C4-2B (cell line): ENCODE measurements around the gene TNS3.

Experiments
- H3K27ac ChIP-seq: fragments of 450-650 bp; 2 replicates; pipeline ENCODE4 v1.5.1; 2017
- ZFX ChIP-seq: fragments of 450-650 bp; IDR thresholded peaks from 2 replicates; pipeline ENCODE4 v1.6.1; 2017
- TF ChIP-seq, protein P1 (sequence below): fragments of 450-650 bp; conservative IDR thresholded peaks from 2 replicates; pipeline ENCODE4 v1.5.1; 2017; ENCODE audit warnings: mild to moderate bottlenecking

The TNS3 gene

DNA sequence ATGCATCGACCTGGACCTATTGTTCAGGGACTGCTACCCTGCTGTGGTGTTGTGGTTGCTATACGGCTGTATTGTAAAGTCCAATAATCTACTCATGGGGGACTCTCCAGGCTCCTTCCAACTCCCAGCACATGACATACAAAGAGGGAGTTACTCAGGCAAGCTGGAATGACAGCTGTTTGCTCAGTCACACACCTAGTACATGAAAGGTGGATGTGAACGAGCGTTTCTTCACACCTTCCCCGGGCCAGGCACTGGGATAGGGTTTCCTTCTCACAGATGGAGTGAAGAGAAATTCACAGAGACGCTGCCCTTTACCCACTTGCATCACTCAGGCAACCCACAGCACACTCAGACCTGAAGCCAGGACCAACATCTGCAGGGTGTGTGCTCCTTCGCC is 215.7 kb downstream of the TNS3 start:
- TF ChIP-seq ZFX = no peak
- TF ChIP-seq, protein P1, sequence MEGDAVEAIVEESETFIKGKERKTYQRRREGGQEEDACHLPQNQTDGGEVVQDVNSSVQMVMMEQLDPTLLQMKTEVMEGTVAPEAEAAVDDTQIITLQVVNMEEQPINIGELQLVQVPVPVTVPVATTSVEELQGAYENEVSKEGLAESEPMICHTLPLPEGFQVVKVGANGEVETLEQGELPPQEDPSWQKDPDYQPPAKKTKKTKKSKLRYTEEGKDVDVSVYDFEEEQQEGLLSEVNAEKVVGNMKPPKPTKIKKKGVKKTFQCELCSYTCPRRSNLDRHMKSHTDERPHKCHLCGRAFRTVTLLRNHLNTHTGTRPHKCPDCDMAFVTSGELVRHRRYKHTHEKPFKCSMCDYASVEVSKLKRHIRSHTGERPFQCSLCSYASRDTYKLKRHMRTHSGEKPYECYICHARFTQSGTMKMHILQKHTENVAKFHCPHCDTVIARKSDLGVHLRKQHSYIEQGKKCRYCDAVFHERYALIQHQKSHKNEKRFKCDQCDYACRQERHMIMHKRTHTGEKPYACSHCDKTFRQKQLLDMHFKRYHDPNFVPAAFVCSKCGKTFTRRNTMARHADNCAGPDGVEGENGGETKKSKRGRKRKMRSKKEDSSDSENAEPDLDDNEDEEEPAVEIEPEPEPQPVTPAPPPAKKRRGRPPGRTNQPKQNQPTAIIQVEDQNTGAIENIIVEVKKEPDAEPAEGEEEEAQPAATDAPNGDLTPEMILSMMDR = no peak

GRCh38 chr7:47362984-47363383 is 218.9 kb downstream of the TNS3 start:
- H3K27ac ChIP-seq = no peak overlapping the region
- TF ChIP-seq, protein P1 = no peak
- TF ChIP-seq ZFX = no peak

More for the DNA sequence above, 215.7 kb downstream of the TNS3 start:
- H3K27ac ChIP-seq = no peak overlapping the region

DNA sequence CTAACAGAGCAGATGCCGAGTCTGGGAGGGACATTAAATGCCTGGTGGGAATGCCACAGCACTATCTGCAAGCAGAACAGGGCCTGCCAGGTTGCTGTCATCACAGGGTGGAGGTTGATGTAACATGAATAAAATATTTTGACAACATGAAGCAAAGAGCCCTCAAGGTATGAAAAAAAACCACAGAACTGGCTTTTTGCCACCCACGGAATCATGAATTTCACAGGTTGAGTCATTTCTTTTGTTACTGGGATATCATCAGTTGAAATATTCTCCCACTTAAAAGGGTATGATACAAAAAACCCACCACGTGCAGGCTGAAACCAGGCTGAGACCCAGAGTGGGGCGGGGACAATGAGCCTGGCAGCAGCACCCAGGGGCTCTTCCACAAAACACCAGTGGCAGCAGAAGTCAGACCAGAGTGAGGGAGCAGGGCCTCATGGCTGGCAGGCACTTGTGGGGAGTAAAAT is 220.1 kb downstream of the TNS3 start:
- TF ChIP-seq ZFX = no peak
- TF ChIP-seq, protein P1 = no peak
- no peak overlapping the region for H3K27ac ChIP-seq

DNA sequence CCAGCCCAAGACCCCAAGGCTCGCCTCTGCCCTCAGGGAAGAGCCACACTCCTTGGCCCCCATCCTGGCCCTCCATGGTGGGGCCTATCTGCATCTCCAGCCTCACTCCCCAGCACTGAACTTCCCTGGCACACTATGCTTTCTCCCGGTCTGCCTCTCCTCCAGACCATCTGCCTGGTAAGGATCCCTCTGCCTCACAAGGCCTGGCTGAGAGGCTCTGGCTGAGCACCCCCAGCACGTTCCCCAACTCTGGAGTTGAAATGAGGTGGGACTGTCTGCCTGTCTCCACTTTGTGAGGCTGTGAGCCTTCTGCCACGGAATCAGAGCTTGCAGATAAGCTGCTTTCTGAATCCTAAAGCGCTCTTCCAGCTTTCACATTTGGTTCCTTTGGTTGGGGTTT is 220.7 kb downstream of the TNS3 start:
- no peak overlapping the region for H3K27ac ChIP-seq
- no peak for TF ChIP-seq ZFX
- TF ChIP-seq, protein P1 = no peak

GRCh38 chr7:47360301-47360900 is 221.5 kb downstream of the TNS3 start:
- no peak overlapping the region for H3K27ac ChIP-seq

DNA sequence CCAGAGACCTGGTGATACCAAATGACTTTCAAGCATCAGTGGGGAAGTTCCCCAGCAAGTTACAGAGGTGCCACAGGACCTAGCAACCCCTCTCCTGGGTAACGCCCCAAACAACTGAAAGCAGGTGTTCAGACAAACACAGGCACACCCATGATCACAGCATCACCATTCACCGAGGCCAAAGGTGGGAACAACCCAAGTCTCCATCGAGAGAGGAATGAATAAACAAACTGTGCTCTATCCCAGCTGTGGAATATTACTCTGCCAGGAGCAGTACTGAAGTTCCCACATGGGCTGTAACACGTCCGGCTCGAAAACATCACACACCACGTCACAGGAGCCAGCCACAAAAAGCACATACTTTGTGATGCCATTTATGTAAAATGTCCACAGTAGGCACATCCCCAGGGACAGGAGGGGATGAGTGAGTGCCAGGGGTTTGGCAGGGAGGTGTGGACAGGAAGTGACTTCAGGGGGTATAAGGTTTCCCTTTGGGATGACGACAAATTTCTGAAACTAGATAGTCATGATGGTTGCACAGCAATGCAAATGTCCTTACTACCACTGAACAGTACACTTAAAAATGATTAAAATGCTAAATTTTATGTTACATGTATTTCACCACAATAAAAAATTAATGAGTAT is 222.8 kb downstream of the TNS3 start:
- no peak overlapping the region for H3K27ac ChIP-seq
- TF ChIP-seq, protein P1 = no peak
- TF ChIP-seq ZFX = no peak

More at GRCh38 chr7:47360301-47360900, 221.5 kb downstream of the TNS3 start:
- TF ChIP-seq, protein P1 = no peak
- TF ChIP-seq ZFX = no peak

- no peak overlapping the region for H3K27ac ChIP-seq
- TF ChIP-seq ZFX = no peak
- TF ChIP-seq, protein P1 = no peak
These were observed 223.6 kb downstream of the TNS3 start for GRCh38 chr7:47358357-47358756.
